Stimulated activated naive CD8-positive, alpha-beta T cell treated with anti-CD3 and anti-CD28 coated beads, Interleukin-15, Interleukin-2, amounts not matched to agents 100 U/mL and 50 U/mL, for 24 hours (primary cell): Measurements from ENCODE around the gene RNLS.
A peak's percentile ranks its signal among the peaks of the same experiment; 100 is the strongest.
"Not testable (repeated sequence)": the region's sequence is repeated elsewhere in the genome, so short reads cannot be mapped to it uniquely, and the experiment has no call there.

Experiments
- ATAC-seq: fragments of 150-1000 bp; cut with Tn5 transposase; one replicate; pipeline ENCODE4 v1.10.0; 2021
- DNase-seq: peaks from one replicate; pipeline ENCODE4 v3.0.0; 2021

RNLS gene

GRCh38 chr10:88293073-88293472 lies 290.0 kb downstream of the RNLS start:
- ATAC-seq: peak; percentile 40
- DNase-seq: no peak

GRCh38 chr10:88292185-88292514 lies 291.0 kb downstream of the RNLS start:
- no peak for ATAC-seq

GRCh38 chr10:88291289-88292184 lies 291.6 kb downstream of the RNLS start:
- DNase-seq (no peak), ATAC-seq (no peak)

More at GRCh38 chr10:88292185-88292514, 291.0 kb downstream of the RNLS start:
- no peak for DNase-seq

- no peak for DNase-seq
- ATAC-seq: no peak
These were observed 293.8 kb downstream of the RNLS start for GRCh38 chr10:88289342-88289741.

GRCh38 chr10:88288320-88289059 lies 294.6 kb downstream of the RNLS start:
- ATAC-seq: no peak
- no peak for DNase-seq

GRCh38 chr10:88286030-88286429 lies 297.1 kb downstream of the RNLS start:
- ATAC-seq: no peak
- no peak for DNase-seq

GRCh38 chr10:88281592-88282347 lies 301.3 kb downstream of the RNLS start:
- ATAC-seq (peak; percentile 89), DNase-seq (no peak)

GRCh38 chr10:88280518-88280917 lies 302.6 kb downstream of the RNLS start:
- DNase-seq (no peak), ATAC-seq (no peak)

GRCh38 chr10:88278912-88279311 lies 304.2 kb downstream of the RNLS start:
- DNase-seq (no peak), ATAC-seq (peak; percentile 78)

GRCh38 chr10:88276945-88277344 lies 306.2 kb downstream of the RNLS start:
- not testable (repeated sequence) for DNase-seq, ATAC-seq

- ATAC-seq (no peak), DNase-seq (no peak)
These were observed 308.8 kb downstream of the RNLS start for GRCh38 chr10:88274286-88274685.

- ATAC-seq: no peak
- DNase-seq: no peak
These were observed 309.6 kb downstream of the RNLS start for GRCh38 chr10:88273567-88273966.

GRCh38 chr10:88271761-88272543 lies 311.2 kb downstream of the RNLS start:
- ATAC-seq (peak; percentile 47), DNase-seq (no peak)

GRCh38 chr10:88270871-88271713 lies 312.0 kb downstream of the RNLS start:
- DNase-seq (peak; percentile 46), ATAC-seq (peak; percentile 96)

- ATAC-seq: no peak
These were observed 312.9 kb downstream of the RNLS start for GRCh38 chr10:88270061-88270808.

GRCh38 chr10:88262591-88263234 lies 320.4 kb downstream of the RNLS start:
- ATAC-seq: no peak
- DNase-seq: no peak

More at GRCh38 chr10:88270061-88270808, 312.9 kb downstream of the RNLS start:
- no peak for DNase-seq

- DNase-seq: no peak
- no peak for ATAC-seq
These were observed 322.0 kb downstream of the RNLS start for GRCh38 chr10:88261152-88261551.

GRCh38 chr10:88260329-88261051 lies 322.6 kb downstream of the RNLS start:
- DNase-seq: no peak
- no peak for ATAC-seq

GRCh38 chr10:88259381-88259780 lies 323.7 kb downstream of the RNLS start:
- no peak for ATAC-seq
- no peak for DNase-seq
